ENCODE measurements around the gene ITPA.
A peak's percentile ranks its signal among the peaks of the same experiment; 100 is the strongest.
"Not testable (repeated sequence)": the region's sequence is repeated elsewhere in the genome, so short reads cannot be mapped to it uniquely, and the experiment has no call there.

ITPA gene

DNA sequence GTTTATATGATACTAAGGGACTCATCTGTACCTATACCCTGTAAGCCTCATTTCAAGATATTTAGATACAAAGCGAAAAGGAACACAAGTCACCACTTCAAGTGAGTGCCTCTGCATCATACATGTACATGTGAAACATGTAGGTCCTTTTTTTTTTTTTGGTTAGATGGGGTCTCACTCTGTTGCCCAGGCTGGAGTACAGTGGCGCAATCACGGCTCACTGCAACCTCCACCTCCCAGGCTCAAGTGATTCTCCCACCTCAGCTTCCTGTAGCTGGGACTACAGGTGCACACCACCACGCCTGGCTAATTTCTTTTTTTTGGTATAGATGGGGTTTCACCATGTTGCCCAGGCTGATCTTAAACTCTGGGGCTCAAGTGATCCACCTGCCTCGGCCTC is 26.9 kb upstream of the ITPA start:
- H3K4me3 Mint-ChIP-seq; H3K36me3 Mint-ChIP-seq; H3K27me3 Mint-ChIP-seq; H3K9me3 Mint-ChIP-seq; DNase-seq (ENCODE audit: low spot score in 2 of 2); ATAC-seq (ENCODE audit: low read depth); H3K27ac Mint-ChIP-seq; H3K4me1 Mint-ChIP-seq: not testable (repeated sequence)

DNA sequence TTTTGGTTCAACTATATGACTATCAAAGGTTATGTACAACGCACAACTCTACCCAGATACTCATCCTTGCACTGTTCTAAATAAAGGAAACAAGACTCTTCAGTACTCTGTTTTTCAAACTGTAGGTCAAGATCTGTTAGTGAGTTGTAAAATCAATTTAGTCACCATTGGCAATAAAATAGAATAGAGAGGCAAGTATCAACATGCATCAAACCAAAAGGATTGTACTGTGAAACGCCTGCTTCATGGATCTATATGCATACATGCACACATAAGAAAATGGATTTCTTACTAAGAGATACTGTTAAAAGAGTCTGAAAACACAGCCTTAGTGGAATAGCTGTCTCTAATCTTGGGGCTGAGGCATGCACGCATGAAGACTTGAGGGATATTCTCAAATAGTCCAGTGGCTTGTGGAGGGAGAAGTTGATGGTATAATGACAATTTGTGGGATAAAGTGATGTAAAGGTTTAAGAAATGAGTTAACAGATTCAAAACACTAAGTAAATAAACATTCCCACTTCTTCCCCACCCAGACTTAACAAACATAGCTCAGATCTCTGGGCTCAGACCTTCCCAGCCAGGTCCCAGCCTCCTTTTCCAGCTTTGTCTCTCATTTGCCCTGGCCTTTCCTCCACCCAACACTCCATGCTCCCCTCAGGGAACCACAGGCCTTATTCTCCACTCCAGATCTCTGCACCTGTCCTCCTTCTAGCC is 25.2 kb upstream of the ITPA start:
- no peak for DNase-seq (ENCODE audit: low spot score in 2 of 2)
- H3K27me3 Mint-ChIP-seq: no peaks in the 10 kb centered on the region
- ATAC-seq (ENCODE audit: low read depth): no peak
- no peaks in the 10 kb centered on the region for H3K9me3 Mint-ChIP-seq
- no peak overlapping the region for H3K4me3 Mint-ChIP-seq
- H3K27ac Mint-ChIP-seq: no peak overlapping the region
- peaks cover 2% of the 10 kb centered on the region for H3K36me3 Mint-ChIP-seq
- no peaks in the 10 kb centered on the region for H3K4me1 Mint-ChIP-seq

DNA sequence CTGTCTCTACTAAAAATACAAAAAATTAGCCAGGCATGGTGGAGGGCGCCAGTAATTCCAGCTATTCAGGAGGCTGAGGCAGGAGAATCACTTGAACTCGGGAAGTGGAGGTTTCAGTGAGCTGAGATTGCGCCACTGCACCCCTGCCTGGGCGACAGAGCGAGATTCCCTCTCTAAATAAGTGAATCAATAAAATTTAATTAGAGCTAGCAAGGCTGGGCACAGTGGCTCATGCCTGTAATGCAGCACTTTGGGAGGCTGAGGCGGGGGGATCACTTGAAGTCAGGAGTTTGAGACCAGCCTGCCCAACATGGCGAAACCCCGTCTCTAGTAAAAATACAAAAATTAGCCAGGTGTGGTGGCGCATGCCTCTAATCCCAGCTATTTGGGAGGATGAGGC is 21.4 kb upstream of the ITPA start:
- H3K4me3 Mint-ChIP-seq; H3K27ac Mint-ChIP-seq; H3K27me3 Mint-ChIP-seq; H3K4me1 Mint-ChIP-seq; H3K9me3 Mint-ChIP-seq; DNase-seq (ENCODE audit: low spot score in 2 of 2); ATAC-seq (ENCODE audit: low read depth): not testable (repeated sequence)
- H3K36me3 Mint-ChIP-seq: peaks cover 19% of the 10 kb centered on the region

DNA sequence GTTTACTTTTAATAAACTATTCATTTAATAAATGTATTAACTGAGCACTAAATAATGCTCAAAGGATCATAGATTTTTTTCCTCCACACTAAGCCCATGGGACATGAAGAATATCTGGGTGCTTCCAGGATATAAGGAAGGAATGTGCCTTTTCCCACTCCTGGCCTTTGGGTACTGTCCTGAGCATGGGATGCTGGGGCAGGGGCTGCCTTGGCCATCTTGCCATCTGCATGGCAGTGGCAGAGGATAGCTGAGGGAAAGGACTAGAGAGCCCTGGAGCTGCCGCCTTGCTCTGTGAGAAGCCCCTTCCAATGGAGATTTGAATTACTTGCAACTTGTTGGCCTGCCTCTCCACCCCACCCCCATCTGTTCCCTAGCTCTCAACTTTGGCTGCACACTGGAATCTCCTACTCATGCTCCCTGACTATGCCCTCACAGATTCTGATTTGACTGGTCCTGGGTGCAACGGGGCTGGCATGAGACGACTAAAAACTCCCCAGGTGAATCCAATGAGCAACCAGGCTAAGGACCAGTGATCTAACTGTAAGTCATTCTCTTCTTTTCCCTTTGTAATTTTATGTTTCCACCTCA is 20.4 kb upstream of the ITPA start:
- DNase-seq (ENCODE audit: low spot score in 2 of 2): no peak
- ATAC-seq (ENCODE audit: low read depth): no peak
- Mint-ChIP-seq H3K36me3 (peaks cover 21% of the 10 kb centered on the region), H3K27me3 (no peaks in the 10 kb centered on the region), H3K27ac (no peak overlapping the region), H3K4me3 (no peak overlapping the region), H3K4me1 (no peaks in the 10 kb centered on the region), H3K9me3 (no peaks in the 10 kb centered on the region)

DNA sequence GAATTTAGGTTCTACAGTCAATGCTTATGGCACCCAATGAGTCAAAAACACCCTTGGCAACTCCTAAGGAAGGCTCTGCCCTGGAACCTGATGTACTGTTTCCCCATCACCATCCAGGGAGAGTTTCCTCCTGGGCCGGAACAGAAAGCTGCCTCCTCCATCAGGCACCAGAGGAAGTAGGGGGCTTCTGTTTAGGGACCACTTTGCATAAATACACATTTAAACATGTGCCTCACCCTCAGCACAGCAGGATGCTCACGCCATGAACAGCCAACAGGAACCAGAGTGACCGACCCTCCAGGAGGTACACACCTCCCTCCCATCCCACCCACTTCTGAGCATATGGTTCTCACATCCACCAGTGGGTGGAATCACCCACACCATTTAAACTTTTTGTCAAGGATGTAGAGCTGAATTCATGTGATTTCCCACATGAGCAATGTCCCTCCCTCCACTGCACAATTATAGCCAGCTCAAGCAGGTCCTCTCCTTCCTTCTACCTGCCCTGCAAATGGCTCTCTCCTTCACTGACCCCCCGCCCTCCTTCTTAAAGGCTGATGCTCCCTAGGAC is 19.7 kb upstream of the ITPA start:
- ATAC-seq (ENCODE audit: low read depth) (no peak), DNase-seq (ENCODE audit: low spot score in 2 of 2) (no peak)
- H3K27me3 Mint-ChIP-seq: no peaks in the 10 kb centered on the region
- H3K4me3 Mint-ChIP-seq: no peak overlapping the region
- H3K9me3 Mint-ChIP-seq: no peaks in the 10 kb centered on the region
- H3K4me1 Mint-ChIP-seq: no peaks in the 10 kb centered on the region
- H3K27ac Mint-ChIP-seq: no peak overlapping the region
- peaks cover 24% of the 10 kb centered on the region for H3K36me3 Mint-ChIP-seq

DNA sequence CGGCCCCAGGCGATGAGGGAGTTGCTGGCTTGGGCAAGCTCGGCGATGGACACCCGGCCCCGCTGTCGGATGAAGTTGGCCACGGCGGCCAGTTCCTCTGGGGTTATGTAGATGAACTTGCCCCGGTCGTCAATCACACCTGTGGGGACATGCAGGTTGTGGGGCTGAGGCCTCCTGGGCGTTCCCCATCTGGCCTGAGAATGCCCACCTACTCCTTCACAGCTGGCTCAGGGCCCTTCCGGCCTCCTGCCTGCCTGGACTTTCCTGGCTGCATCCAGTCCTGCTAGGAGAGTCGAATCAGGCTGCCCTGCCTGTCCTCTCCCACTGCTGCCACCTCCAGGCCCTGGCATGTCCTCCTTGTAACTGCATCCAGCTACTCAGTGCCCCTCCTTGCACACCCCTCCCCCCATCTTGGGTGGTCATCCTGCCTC is 18.6 kb upstream of the ITPA start:
- no peak for DNase-seq (ENCODE audit: low spot score in 2 of 2)
- no peaks in the 10 kb centered on the region for H3K9me3 Mint-ChIP-seq
- ATAC-seq (ENCODE audit: low read depth): no peak
- no peaks in the 10 kb centered on the region for H3K27me3 Mint-ChIP-seq
- no peak overlapping the region for H3K4me3 Mint-ChIP-seq
- H3K36me3 Mint-ChIP-seq: peaks cover 30% of the 10 kb centered on the region
- peaks cover 2% of the 10 kb centered on the region for H3K4me1 Mint-ChIP-seq
- H3K27ac Mint-ChIP-seq: no peak overlapping the region

DNA sequence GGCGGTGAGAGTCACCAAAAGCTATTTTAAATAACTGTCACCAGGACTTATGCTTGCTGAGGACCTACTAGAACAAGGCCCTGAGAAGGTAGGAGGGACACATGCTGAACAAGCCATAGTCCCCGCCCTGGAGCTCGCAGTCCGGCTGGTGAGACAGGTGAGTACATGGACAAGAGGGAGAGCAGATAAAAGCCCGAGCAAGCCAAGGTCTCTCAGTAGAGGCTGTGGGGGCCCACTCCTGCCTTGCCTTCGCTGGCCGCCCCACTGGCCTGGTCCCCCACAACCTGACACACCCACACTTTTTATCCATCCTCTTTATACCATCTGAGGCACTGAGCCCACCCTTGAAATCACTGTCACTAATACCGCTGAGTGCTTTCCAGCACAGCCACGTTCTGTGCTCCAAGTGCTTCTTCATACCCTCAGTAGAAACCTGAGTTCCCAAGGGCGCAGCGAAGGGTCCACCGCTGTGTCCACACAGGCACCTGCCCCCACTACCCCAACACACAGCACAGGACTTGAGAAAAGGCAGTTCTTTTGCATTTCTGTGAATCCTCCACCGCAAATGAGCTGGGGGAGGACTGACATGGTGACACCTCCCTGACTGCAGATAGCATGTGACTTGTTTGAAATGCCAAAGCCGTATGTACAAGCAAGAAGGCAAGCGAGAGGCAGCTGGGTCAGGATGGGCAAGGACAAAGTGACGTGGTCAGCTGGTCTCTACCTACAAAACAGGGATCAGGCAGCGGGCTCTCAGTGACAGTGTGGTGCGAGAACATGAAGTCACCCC is 16.9 kb upstream of the ITPA start:
- H3K27ac Mint-ChIP-seq: no peak overlapping the region
- H3K9me3 Mint-ChIP-seq: no peaks in the 10 kb centered on the region
- H3K27me3 Mint-ChIP-seq: no peaks in the 10 kb centered on the region
- ATAC-seq (ENCODE audit: low read depth) (no peak), DNase-seq (ENCODE audit: low spot score in 2 of 2) (no peak)
- H3K36me3 Mint-ChIP-seq: peaks cover 33% of the 10 kb centered on the region
- H3K4me3 Mint-ChIP-seq: no peak overlapping the region
- H3K4me1 Mint-ChIP-seq: peaks cover 6% of the 10 kb centered on the region

DNA sequence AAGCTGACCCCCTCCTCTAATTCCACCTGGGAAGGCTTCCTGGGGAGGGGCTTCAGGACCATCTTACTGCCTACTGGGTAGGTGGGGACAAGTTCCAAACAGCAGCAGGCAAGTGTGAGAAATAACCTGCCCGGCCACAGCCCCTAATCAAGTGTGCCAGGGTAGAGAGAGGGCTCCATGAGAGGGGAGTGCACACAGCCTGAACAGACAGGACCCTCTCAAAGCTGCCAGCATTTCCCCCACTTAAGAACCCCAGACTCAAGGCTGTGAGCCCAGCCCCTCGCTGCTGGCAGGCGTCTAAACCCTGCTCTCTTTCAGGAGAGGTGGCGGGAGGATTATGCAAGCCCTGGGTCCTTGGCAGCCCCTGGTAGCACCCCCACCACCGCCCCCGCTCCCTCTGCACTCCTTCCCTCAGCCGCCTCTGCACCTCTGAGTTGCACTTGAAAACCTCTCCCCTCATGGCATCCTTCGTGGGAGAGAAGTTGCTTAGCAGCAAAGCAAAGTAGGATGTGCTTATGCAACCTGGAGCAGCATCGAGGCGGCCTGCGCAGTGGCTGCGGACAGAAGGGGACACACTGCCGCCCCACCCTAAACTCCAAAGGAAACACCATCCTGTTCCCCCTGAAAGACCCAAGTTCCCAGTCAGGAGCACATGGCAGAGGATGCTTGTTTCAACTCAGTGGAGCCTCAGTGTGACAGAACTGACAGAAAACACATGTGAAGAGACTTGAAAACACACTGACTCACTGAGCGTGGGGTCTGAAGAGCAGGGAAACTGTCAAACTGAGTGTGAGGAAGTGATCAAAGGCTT is 15.3 kb upstream of the ITPA start:
- no peak for DNase-seq (ENCODE audit: low spot score in 2 of 2)
- Mint-ChIP-seq H3K27me3 (no peaks in the 10 kb centered on the region), H3K4me1 (peaks cover 6% of the 10 kb centered on the region), H3K4me3 (no peak overlapping the region), H3K9me3 (no peaks in the 10 kb centered on the region), H3K27ac (no peak overlapping the region), H3K36me3 (peaks cover 40% of the 10 kb centered on the region)
- no peak for ATAC-seq (ENCODE audit: low read depth)

DNA sequence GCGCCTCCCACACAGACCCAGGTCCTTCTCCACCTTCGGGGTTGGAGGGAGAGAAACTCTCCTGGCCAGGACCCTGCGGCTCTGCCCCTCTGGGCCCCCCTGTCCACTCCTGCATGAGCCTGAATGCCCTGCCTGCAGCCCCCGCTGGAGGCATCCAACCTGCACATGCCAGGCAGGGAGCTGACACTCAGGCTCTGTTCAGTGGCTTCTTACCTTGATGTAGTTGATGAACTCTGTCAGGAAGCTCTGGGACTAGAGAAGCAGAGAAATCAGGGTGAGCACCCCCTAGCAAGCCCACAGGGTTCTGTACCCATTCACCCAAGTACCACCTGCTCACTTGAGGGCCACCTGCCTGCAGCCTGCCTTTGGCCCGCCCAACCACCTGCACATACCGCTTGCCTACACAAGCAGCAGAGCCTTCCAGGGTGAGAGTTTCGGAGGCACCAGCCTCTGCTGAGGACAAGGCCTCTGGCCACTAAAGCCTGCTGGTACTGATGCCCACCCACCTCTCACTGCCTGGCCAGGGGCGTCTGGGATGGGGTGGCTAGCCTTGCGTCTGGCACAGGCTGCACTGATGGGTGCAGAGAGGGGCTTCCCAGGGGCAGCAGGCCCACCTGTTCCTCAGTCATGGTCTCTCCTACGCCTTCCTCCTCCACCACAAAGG is 14.5 kb upstream of the ITPA start:
- H3K4me3 Mint-ChIP-seq: no peak overlapping the region
- ATAC-seq (ENCODE audit: low read depth) (no peak), DNase-seq (ENCODE audit: low spot score in 2 of 2) (no peak)
- peaks cover 6% of the 10 kb centered on the region for H3K4me1 Mint-ChIP-seq
- no peaks in the 10 kb centered on the region for H3K9me3 Mint-ChIP-seq
- no peak overlapping the region for H3K27ac Mint-ChIP-seq
- peaks cover 45% of the 10 kb centered on the region for H3K36me3 Mint-ChIP-seq
- no peaks in the 10 kb centered on the region for H3K27me3 Mint-ChIP-seq

DNA sequence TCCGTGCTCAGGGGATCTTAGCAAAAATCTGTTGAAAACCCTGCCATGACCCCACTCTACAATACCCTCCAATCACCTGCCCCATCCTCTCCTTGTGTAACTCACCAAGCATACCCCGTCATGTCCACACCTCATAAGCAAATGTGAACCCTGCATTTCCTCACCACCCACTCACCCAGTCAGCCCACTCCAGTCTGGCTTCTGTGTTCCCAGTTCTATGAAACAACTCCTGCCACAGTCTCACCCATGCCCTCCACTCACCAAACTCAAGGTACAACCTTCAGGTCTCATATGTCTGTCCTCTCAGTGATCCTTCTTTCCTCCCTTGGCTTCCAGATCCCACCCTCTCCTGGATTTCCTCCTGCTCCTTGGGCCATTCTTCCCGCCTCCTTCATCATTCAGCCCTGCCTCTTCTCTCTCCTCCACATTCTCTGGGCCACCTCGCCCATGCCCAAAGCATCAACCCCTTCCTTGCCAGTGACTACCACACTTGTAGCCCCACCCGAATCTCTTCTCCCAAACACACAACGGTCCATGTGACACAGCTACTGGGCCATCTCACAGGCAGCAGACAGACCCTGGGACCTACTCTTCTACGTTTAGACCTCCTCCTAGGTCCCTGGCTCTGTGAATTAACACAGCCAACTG is 13.6 kb upstream of the ITPA start:
- DNase-seq (ENCODE audit: low spot score in 2 of 2) (no peak), ATAC-seq (ENCODE audit: low read depth) (no peak)
- peaks cover 47% of the 10 kb centered on the region for H3K36me3 Mint-ChIP-seq
- peak overlapping the region; percentile 85 for H3K27ac Mint-ChIP-seq
- no peak overlapping the region for H3K4me3 Mint-ChIP-seq
- peaks cover 6% of the 10 kb centered on the region for H3K4me1 Mint-ChIP-seq
- H3K9me3 Mint-ChIP-seq: no peaks in the 10 kb centered on the region
- H3K27me3 Mint-ChIP-seq: no peaks in the 10 kb centered on the region

DNA sequence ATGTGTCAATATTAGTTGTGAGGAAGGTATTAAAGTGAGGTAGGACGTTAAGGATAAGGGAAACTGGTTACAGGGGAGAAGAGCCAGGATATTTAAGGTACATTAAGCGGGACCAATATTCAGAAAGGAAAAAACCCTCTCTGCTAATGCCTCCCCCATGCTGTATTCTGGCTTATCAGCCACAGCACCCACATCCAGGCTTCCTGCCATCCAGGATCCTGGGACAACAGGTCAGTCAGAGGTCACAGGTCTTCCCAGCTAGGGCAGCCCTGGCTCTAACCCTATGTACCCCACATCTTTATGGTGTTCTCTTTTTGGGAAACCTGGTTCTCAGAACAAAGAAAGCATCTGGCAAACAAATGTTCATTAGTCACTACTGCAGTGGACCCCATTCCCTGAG is 10.1 kb upstream of the ITPA start:
- Mint-ChIP-seq H3K4me1 (peaks cover 14% of the 10 kb centered on the region), H3K27ac (no peak overlapping the region), H3K4me3 (no peak overlapping the region)

DNA sequence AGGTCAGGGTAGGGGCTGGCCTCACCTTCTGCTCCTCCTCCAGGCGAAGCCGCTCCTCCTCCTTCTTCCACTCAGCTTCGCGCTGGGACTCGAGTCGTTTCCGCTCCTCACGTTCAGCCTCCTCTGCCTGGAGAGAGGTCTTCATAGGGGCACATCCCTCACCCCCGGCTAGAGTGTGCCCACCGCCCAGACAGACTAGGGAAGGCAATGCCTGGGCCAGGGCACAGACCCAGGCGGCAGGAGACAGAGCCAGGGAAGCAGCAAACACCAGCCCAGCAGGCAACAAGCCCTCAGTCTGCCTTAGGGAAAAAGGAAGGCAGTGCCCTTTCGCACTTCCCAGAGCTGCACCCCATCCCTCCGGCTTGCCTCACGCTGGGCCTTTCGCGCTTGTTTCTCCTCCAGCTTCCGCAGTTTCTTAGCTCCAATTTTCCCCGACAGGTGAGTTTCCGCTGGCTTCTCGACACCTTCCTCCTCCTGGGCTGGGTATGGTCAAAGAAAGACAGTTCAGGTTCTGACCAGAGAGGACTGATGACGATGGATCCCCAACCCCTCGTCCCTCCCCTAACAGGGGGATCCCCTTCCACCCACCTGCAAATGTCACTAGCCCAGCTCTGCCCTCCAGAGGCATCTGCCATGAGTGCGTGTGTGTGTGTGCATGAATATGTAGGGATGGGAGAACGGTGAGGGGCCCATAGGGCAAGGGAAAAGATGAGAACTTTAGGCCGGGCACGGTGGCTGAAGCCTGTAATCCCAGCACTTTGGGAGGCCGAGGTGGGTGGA is 9.1 kb upstream of the ITPA start:
- Mint-ChIP-seq H3K4me1 (peaks cover 14% of the 10 kb centered on the region), H3K4me3 (no peak overlapping the region), H3K27ac (no peak overlapping the region), H3K27me3 (no peaks in the 10 kb centered on the region), H3K9me3 (no peaks in the 10 kb centered on the region), H3K36me3 (peaks cover 29% of the 10 kb centered on the region)
- no peak for ATAC-seq (ENCODE audit: low read depth)
- no peak for DNase-seq (ENCODE audit: low spot score in 2 of 2)

More for the DNA sequence above, 10.1 kb upstream of the ITPA start:
- H3K36me3 Mint-ChIP-seq: peaks cover 32% of the 10 kb centered on the region
- H3K9me3 Mint-ChIP-seq: no peaks in the 10 kb centered on the region
- DNase-seq (ENCODE audit: low spot score in 2 of 2) (no peak), ATAC-seq (ENCODE audit: low read depth) (no peak)
- no peaks in the 10 kb centered on the region for H3K27me3 Mint-ChIP-seq

Data from memory B cell (primary cell).